ENCODE results near the gene SUPT7L.
"Not testable (repeated sequence)": the region's sequence is repeated elsewhere in the genome, so short reads cannot be mapped to it uniquely, and the experiment has no call there.

SUPT7L gene

GRCh38 chr2:27687232-27687631, 23.8 kb upstream of the SUPT7L start:
- Histone ChIP-seq H3K4me3 (ENCODE audit: severe bottlenecking) (no peak overlapping the region), H3K9me3 (ENCODE audit: severe bottlenecking) (no peaks in the 10 kb centered on the region), H3K4me1 (ENCODE audit: insufficient read depth, poor library complexity, severe bottlenecking) (peaks cover 29% of the 10 kb centered on the region), H3K36me3 (ENCODE audit: low read depth) (peaks cover 70% of the 10 kb centered on the region), H3K27ac (ENCODE audit: poor library complexity, severe bottlenecking) (peak overlapping the region; percentile 18), H3K27me3 (ENCODE audit: insufficient read depth, poor library complexity, severe bottlenecking) (no peaks in the 10 kb centered on the region)
- TF ChIP-seq CTCF (IDR thresholded peaks at IDR 0.05; ENCODE audit: poor library complexity, severe bottlenecking), result no peak
- no peak for ATAC-seq (ENCODE audit: low read depth)
- DNase-seq (ENCODE audit: low spot score), result no peak

GRCh38 chr2:27685577-27685976, 22.2 kb upstream of the SUPT7L start:
- Histone ChIP-seq H3K9me3 (ENCODE audit: severe bottlenecking) (no peaks in the 10 kb centered on the region), H3K4me1 (ENCODE audit: insufficient read depth, poor library complexity, severe bottlenecking) (peaks cover 35% of the 10 kb centered on the region), H3K27me3 (ENCODE audit: insufficient read depth, poor library complexity, severe bottlenecking) (no peaks in the 10 kb centered on the region), H3K27ac (ENCODE audit: poor library complexity, severe bottlenecking) (no peak overlapping the region), H3K4me3 (ENCODE audit: severe bottlenecking) (no peak overlapping the region), H3K36me3 (ENCODE audit: low read depth) (peaks cover 64% of the 10 kb centered on the region)
- no peak for ATAC-seq (ENCODE audit: low read depth)
- DNase-seq (ENCODE audit: low spot score), result no peak
- no peak for TF ChIP-seq CTCF (IDR thresholded peaks at IDR 0.05; ENCODE audit: poor library complexity, severe bottlenecking)

GRCh38 chr2:27685006-27685405, 21.6 kb upstream of the SUPT7L start:
- peaks cover 35% of the 10 kb centered on the region for H3K4me1 ChIP-seq (ENCODE audit: insufficient read depth, poor library complexity, severe bottlenecking)
- H3K36me3 ChIP-seq (ENCODE audit: low read depth), result peaks cover 64% of the 10 kb centered on the region
- not testable (repeated sequence) for DNase-seq (ENCODE audit: low spot score); H3K27ac ChIP-seq (ENCODE audit: poor library complexity, severe bottlenecking); ATAC-seq (ENCODE audit: low read depth); H3K9me3 ChIP-seq (ENCODE audit: severe bottlenecking); H3K4me3 ChIP-seq (ENCODE audit: severe bottlenecking); H3K27me3 ChIP-seq (ENCODE audit: insufficient read depth, poor library complexity, severe bottlenecking)

- Histone ChIP-seq H3K36me3 (ENCODE audit: low read depth) (peaks cover 60% of the 10 kb centered on the region), H3K4me1 (ENCODE audit: insufficient read depth, poor library complexity, severe bottlenecking) (peaks cover 23% of the 10 kb centered on the region), H3K27ac (ENCODE audit: poor library complexity, severe bottlenecking) (peak overlapping the region; percentile 79), H3K27me3 (ENCODE audit: insufficient read depth, poor library complexity, severe bottlenecking) (no peaks in the 10 kb centered on the region), H3K9me3 (ENCODE audit: severe bottlenecking) (no peaks in the 10 kb centered on the region), H3K4me3 (ENCODE audit: severe bottlenecking) (no peak overlapping the region)
- DNase-seq (ENCODE audit: low spot score), result no peak
- peak; percentile 62 for ATAC-seq (ENCODE audit: low read depth)
- TF ChIP-seq CTCF (IDR thresholded peaks at IDR 0.05; ENCODE audit: poor library complexity, severe bottlenecking), result peak; percentile 98
Measured at GRCh38 chr2:27683390-27684071, 20.1 kb upstream of the SUPT7L start.

- peaks cover 23% of the 10 kb centered on the region for H3K4me1 ChIP-seq (ENCODE audit: insufficient read depth, poor library complexity, severe bottlenecking)
- DNase-seq (ENCODE audit: low spot score); H3K4me3 ChIP-seq (ENCODE audit: severe bottlenecking); H3K27me3 ChIP-seq (ENCODE audit: insufficient read depth, poor library complexity, severe bottlenecking); H3K9me3 ChIP-seq (ENCODE audit: severe bottlenecking): not testable (repeated sequence)
- peaks cover 62% of the 10 kb centered on the region for H3K36me3 ChIP-seq (ENCODE audit: low read depth)
- ATAC-seq (ENCODE audit: low read depth), result peak; percentile 87
- peak overlapping the region; percentile 79 for H3K27ac ChIP-seq (ENCODE audit: poor library complexity, severe bottlenecking)
Measured at GRCh38 chr2:27682334-27682771, 18.9 kb upstream of the SUPT7L start.

GRCh38 chr2:27681841-27682240, 18.4 kb upstream of the SUPT7L start:
- Histone ChIP-seq H3K9me3 (ENCODE audit: severe bottlenecking) (no peaks in the 10 kb centered on the region), H3K36me3 (ENCODE audit: low read depth) (peaks cover 64% of the 10 kb centered on the region), H3K27me3 (ENCODE audit: insufficient read depth, poor library complexity, severe bottlenecking) (no peaks in the 10 kb centered on the region), H3K4me1 (ENCODE audit: insufficient read depth, poor library complexity, severe bottlenecking) (peaks cover 23% of the 10 kb centered on the region), H3K27ac (ENCODE audit: poor library complexity, severe bottlenecking) (peak overlapping the region; percentile 79), H3K4me3 (ENCODE audit: severe bottlenecking) (no peak overlapping the region)
- ATAC-seq (ENCODE audit: low read depth) (no peak; the same call in 2 of the 3 replicates), DNase-seq (ENCODE audit: low spot score) (no peak)
- no peak for TF ChIP-seq CTCF (IDR thresholded peaks at IDR 0.05; ENCODE audit: poor library complexity, severe bottlenecking)
